ENCODE measurements around the gene CLIP3. TPM values are rescaled to one million over a fixed set of nuclear protein-coding genes. Genes with fewer than 3 reads are reported as not detected.

Gene CLIP3, protein sequence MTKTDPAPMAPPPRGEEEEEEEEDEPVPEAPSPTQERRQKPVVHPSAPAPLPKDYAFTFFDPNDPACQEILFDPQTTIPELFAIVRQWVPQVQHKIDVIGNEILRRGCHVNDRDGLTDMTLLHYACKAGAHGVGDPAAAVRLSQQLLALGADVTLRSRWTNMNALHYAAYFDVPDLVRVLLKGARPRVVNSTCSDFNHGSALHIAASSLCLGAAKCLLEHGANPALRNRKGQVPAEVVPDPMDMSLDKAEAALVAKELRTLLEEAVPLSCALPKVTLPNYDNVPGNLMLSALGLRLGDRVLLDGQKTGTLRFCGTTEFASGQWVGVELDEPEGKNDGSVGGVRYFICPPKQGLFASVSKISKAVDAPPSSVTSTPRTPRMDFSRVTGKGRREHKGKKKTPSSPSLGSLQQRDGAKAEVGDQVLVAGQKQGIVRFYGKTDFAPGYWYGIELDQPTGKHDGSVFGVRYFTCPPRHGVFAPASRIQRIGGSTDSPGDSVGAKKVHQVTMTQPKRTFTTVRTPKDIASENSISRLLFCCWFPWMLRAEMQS
- total RNA-seq (2013), result 0.10 TPM
- polyA plus RNA-seq, result under 1 TPM in 1 of 3 donors, not detected in 2; 0.24 TPM
- polyA minus RNA-seq, result 0.14 and 0.16 TPM in 2 replicates
- total RNA-seq, result 0 to 11.8 (median 0.08) reads per million in 11 experiments

DNA sequence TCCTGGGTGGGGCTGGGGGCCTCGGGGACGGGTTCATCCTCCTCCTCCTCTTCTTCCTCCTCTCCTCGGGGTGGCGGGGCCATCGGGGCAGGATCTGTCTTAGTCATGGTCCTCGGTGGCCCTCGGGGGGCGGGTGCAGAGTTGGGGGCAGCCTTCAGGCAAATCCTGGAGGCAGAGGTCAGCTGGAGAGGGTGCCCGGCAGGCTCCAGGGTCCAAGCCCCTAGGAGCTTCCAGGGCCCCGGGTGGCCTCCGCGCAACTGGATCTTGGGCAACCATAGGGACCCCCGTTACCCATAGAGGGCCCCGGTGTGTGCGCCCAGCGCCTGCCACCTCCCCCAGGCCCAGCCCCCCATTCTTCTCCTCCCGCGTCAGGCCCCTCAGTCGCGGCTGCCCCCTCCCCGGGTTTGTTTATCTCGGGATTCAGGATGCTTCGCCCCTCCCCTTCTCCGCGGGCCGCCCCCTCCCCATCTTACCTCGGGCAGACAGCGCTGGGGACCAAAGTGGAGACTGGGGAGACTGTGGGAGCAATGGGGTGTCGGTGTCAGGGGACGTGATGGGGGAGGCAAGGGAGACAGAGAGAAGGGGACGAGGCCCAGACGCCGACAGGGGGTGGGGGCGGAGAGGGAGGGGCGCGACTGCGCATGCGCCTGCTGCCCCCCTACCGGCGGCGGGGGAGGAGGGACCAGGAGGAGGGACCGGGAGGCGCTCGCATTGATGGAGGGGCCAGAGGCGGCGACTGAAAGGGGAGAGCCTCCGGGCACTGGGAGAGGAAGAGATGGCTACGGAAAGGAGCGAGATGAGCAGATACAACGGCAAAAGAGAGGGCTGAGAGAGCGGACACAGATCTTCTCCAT is at the start of gene CLIP3:
CLIP3 (minus strand) TSS at position 623 of the 854 bp plus-strand sequence; CDS start at position 107, 516 bp downstream.
- peak within 1 kb of the TSS in 1 of 7 donors; percentile 1 for H3K27ac Mint-ChIP-seq
- H3K4me3 ChIP-seq (replicated peaks in 1 of 3; ENCODE audit: low read depth in 2 of 3, low read length in 3 of 3), result no peak within 1 kb of the TSS

More for the DNA sequence above, at the start of gene CLIP3:
- Histone ChIP-seq H3K27me3 (ENCODE audit: control insufficient read depth in 2 of 2, insufficient read depth in 2 of 2, low read length in 2 of 2) (peaks cover 0 to 8% of the 10 kb centered on the region in 2 donors), H3K27ac (ENCODE audit: low read depth in 1 of 2, low read length in 2 of 2) (no peak within 1 kb of the TSS), H2AFZ (ENCODE audit: insufficient read depth, low read depth, low read length, poor library complexity, severe bottlenecking) (no peak within 1 kb of the TSS), H3K9ac (ENCODE audit: insufficient read depth, low read length, poor library complexity, severe bottlenecking) (peak within 1 kb of the TSS; percentile 49), H3K79me2 (ENCODE audit: insufficient read depth, low read length) (no peaks in the 10 kb centered on the region), H3K4me1 (ENCODE audit: control insufficient read depth in 1 of 2, insufficient read depth in 2 of 2, low read length in 2 of 2) (peaks cover 3 to 9% of the 10 kb centered on the region in 2 donors), H3K9me3 (replicated peaks in 1 of 2; ENCODE audit: control insufficient read depth in 1 of 2, insufficient read depth in 1 of 2, low read length in 2 of 2) (no peaks in the 10 kb centered on the region), H3K36me3 (replicated peaks in 1 of 2; ENCODE audit: control insufficient read depth in 1 of 2, insufficient read depth in 2 of 2, low read length in 2 of 2) (peaks cover 0 to 7% of the 10 kb centered on the region in 2 donors), H3K4me2 (replicated peaks; ENCODE audit: extremely low read depth, low read length, poor library complexity, severe bottlenecking) (peak within 1 kb of the TSS; percentile 31), H4K20me1 (ENCODE audit: insufficient read depth, low read length) (no peaks in the 10 kb centered on the region)
- no peak for DNase-seq
- Mint-ChIP-seq H3K4me3 (peak within 1 kb of the TSS in 1 of 2 donors; percentile 23), H3K9me3 (no peaks in the 10 kb centered on the region), H3K36me3 (peaks cover 16% of the 10 kb centered on the region in 2 donors), H3K4me1 (peaks cover 10% of the 10 kb centered on the region), H3K27me3 (ENCODE audit: low read depth in 3 of 3) (peaks cover 5 to 15% (median 12%) of the 10 kb centered on the region in 3 donors)
- TF ChIP-seq, protein P1, sequence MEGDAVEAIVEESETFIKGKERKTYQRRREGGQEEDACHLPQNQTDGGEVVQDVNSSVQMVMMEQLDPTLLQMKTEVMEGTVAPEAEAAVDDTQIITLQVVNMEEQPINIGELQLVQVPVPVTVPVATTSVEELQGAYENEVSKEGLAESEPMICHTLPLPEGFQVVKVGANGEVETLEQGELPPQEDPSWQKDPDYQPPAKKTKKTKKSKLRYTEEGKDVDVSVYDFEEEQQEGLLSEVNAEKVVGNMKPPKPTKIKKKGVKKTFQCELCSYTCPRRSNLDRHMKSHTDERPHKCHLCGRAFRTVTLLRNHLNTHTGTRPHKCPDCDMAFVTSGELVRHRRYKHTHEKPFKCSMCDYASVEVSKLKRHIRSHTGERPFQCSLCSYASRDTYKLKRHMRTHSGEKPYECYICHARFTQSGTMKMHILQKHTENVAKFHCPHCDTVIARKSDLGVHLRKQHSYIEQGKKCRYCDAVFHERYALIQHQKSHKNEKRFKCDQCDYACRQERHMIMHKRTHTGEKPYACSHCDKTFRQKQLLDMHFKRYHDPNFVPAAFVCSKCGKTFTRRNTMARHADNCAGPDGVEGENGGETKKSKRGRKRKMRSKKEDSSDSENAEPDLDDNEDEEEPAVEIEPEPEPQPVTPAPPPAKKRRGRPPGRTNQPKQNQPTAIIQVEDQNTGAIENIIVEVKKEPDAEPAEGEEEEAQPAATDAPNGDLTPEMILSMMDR (IDR thresholded peaks at IDR 0.05), result no peak
- WGBS (ENCODE audit: insufficient coverage), result 2% methylated on average over 27 of the region's 51 CpGs
- intact Hi-C loops (cut with micrococcal nuclease), result no loop called here

All from CD14-positive monocyte (primary cell).